Activated CD4-positive, alpha-beta T cell treated with anti-CD3 and anti-CD28 coated beads, Interleukin-2, amount 50 U/mL, for 24 hours (primary cell): ENCODE measurements around the gene ADAM22.

Experiments
- DNase-seq, 2 donors: peaks; one replicate each; pipeline ENCODE4 v3.0.0-alpha.2; 2020; ENCODE audit warnings: low read depth in 1 of 2, low spot score in 1 of 2

Gene ADAM22

GRCh38 chr7:88102675-88103074 lies 168.6 kb downstream of the ADAM22 start:
- no peak for DNase-seq

DNA sequence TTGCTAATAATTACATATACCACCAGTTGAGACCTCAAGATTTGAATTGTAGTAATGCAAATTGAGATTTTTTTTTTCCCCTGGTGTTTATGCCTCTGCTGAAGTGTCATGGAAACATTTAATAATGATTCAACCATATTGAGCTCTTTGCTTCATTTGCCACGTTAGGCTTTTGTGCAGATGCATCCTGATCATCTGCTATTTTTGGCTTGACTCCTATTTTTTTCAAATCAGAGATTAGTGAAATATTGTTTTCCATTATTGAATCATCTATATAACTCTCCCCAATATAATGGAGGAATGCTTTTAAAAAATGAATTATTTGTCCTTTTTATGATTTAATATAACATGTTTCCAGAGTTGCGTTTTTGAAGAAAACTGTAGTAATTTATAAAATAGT lies 170.7 kb downstream of the ADAM22 start:
- DNase-seq = no peak

GRCh38 chr7:88105231-88105630 lies 171.2 kb downstream of the ADAM22 start:
- no peak for DNase-seq

DNA sequence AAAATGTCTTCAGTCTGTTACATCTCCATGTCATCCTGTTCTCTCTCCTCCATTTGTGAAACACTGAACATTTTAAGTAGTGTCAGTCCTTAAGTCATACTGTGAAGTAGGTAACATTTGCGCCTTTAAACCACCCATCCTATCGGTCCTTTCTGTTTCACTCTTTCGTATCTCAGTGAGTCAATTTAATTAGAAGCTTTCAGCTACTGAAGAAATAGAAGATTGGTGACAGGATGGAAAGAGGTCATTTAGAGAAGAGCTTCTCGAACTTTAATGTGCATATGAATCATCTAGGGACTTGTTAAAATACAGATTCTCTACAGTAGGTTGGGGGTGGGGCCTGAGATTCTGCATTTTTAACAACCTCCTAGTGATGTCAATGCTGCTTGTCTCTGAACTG lies 172.4 kb downstream of the ADAM22 start:
- DNase-seq = no peak

DNA sequence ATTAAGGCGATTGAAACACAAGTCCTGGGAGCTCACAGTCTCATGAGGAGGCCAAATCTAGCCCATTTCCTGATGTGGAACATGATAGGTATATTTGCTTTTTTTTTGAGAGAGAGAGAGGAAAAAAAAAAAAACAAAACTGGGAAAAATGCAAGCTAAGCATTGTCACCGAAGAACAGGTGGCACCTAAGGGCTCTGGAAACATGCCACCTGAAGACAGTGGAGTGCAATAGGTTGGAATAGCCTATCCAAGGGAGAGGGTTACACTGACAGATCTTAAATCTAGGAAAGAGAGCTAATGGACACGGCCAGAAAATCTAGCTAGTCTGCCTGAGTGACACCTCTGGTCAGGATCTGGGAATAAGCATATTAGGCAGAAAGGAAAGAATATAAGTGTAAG lies 175.6 kb downstream of the ADAM22 start:
- DNase-seq = no peak

GRCh38 chr7:88111140-88111743 lies 177.2 kb downstream of the ADAM22 start:
- no peak for DNase-seq

DNA sequence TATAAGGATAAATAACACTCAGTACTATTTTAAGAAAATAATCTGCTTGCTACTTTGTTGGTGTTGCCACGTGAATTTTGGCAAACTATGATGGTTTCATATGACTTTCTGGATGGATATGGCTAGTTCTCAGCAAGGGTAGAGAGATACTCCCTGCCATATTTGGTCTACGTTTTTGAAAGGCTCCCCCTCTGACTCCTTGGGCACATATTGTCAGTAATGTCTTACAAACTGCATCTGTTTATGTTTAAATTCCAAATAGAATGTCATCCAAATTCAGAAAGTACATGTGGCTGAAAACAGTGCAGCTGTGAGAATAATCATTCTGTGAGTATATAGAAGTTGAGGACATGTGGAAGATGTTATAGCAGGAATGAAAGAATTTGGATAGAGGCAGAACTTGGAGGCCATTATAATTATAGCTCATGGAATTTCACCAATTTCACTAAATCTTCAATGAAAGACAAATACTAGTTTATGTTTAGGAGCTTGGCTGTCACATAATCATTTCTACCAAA lies 178.0 kb downstream of the ADAM22 start:
- DNase-seq = no peak

DNA sequence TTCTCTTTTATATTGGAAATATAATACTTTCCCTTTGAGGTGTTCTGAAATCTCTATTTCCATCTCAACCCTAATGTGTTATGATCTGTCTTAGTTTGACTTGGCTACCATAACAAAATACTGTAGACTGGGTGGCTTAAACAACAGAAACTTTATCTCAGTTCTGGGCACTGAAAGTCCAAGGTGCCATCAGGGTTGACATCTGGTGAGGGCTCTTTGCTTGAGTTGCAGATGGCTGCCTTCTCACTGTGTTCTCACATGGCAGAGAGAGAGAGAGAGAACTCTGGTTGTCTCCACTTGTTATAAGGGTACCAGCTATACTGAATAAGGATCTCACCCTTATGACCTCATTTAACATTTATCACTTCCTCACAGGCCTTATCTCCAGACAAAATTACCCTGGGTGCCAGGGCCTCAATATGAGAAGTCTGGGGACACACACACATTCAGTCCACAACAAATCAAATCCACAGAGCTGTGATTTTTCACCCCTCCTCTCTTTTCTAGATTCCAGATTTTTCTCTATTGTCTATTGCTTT lies 181.3 kb downstream of the ADAM22 start:
- DNase-seq = no peak

DNA sequence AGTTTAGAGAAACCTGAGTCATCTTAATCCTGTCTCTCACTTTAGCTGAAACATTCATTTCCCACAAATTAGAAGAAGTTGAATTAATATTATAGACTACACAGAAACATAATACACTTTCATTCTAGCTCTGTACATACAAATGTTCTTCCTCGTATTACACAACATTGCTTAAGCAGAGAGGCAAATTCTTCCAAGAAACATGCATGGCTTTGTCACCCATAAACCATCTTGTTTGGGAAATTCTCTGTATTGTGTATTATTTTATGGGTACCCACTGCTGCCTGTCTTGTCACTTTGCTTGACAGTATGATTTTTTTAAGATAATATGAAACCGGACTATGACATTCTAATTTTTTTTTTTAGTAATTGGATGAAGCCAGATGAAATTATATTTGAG lies 181.8 kb downstream of the ADAM22 start:
- DNase-seq = no peak

- no peak for DNase-seq
Observed at GRCh38 chr7:88116235-88116795, 182.3 kb downstream of the ADAM22 start.

DNA sequence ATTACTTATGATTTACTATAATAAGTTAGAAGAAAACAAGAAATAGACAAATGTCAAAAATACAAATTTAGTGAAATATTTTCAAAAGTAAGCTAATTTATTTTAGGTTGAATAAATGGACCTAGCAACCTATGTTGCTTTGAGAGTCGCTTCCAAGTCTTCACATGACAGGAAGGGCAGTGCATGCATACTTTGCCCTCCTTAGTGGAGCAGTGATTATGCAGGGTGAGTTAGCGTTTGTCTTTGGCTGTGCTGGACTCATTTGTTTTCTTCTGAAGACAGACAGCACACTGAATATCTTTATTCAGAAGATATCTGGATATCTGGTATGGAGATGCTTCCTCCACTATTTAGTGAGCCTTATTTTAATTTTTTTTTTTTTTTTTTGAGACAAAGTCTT lies 183.3 kb downstream of the ADAM22 start:
- DNase-seq = no peak

DNA sequence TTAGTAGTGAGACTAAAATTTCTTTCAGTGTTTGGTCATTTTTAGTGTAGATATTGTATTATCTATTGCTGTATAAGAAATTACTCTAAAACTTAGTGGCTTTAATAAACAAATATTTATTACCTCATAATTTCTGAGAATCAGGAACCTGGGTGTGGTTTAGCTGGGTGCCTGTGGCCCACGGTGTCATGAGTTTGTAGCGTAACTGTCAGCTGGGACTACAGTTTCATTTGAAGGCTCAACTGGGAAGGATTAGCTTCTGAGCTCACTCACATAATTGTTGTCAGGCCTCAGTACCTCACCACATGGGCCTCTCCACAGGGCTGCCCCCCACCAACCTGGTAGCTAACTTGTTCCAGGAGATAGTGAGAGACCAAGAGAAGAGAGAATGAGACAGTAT lies 187.3 kb downstream of the ADAM22 start:
- DNase-seq = no peak

DNA sequence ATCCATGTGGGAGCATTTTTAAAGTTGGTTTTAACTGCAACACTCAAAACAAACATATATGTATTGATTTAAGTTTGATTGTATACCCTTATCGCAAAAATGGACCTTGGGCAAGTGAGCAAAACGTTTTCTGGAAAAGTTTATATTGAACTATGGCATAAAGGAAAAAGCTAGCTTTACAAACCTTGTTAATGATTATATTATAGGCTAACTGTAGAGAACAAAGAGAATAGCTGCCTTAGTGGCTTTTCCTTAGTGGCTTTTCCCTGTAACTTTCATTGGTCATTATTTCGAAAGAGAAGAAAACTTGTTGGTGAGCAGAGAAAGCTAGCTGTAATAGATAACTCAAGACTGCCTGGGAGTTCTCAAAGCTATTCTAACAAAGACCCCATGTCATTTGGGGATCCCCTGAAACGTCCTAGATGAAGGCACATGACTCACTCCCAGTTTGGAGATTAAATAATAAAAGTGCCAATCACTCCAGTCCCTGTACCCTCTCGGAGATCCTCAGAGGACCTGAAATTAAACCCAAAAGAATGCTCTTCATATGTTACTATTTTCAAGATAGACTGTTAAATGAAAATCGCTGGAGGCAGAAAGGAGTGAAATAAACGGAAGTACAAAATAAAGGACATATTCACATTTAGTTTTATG lies 193.7 kb downstream of the ADAM22 start:
- no peak for DNase-seq

DNA sequence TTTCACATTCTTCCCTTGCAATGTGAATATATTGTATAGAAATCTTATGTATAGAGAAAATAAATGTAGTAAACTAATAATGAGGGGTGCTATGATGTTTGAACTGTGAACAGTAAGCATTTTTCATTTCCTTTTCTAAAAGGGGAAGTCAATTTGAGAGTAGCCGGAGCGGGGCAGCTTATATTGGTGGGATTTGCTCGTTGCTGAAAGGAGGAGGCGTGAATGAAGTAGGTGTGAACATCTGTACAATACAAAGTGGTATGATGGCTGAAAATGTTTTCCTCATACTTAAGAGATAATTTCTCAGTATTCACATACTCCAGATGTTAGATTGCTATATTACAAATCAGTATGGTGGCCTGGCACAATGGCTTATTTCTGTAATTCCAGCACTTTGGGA lies 198.7 kb downstream of the ADAM22 start:
- DNase-seq = no peak

- DNase-seq = no peak
Observed at GRCh38 chr7:88140947-88141346, 206.9 kb downstream of the ADAM22 start.

GRCh38 chr7:88141479-88141878 lies 207.4 kb downstream of the ADAM22 start:
- no peak for DNase-seq

DNA sequence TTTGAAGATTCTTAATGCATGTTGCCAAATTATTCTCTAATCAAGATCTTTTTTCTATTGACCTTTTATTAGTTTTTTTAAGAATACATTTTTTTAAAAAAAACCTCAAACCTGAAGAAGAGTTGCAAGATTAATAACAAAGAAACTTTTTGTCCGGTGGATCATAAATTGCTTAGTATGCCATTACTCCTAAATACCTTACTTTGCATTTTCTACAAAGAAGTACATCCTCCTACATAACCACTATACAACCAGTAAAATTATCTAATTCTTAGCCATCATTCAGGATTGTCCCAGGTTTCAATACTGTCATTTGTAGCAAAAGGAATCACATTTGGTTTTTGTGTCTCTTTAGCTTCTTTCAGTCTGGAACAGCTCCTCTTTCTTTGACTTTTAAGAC lies 207.9 kb downstream of the ADAM22 start:
- no peak for DNase-seq

- DNase-seq = no peak
Observed at GRCh38 chr7:88146616-88147015, 212.6 kb downstream of the ADAM22 start.

- no peak for DNase-seq
Observed at GRCh38 chr7:88147341-88147740, 213.3 kb downstream of the ADAM22 start.

DNA sequence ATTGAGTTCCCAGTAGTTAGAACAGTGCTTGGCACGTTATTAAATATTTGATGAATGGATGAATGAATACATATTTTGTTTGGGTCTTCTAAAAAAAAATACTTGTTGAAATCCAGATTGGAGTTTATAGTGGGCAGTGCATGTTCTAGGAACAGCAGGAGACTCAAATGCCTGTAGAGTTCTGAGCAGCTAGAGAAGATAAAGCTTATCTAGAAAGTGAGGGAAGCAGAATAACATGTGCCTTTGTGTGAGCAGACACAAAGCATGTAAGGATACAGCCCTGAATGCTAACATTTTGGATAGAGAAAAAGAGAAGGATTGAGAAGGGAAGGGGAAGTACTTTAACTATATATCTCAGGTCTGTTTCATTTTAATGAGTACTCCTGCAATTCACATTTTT lies 213.9 kb downstream of the ADAM22 start:
- no peak for DNase-seq

GRCh38 chr7:88150033-88150432 lies 216.0 kb downstream of the ADAM22 start:
- DNase-seq = no peak

GRCh38 chr7:88151119-88151790 lies 217.2 kb downstream of the ADAM22 start:
- no peak for DNase-seq
